Measurements from ENCODE around the gene ASB5. TPM values are rescaled to one million over a fixed set of nuclear protein-coding genes. Genes with fewer than 3 reads are reported as not detected.

The ASB5 gene, protein sequence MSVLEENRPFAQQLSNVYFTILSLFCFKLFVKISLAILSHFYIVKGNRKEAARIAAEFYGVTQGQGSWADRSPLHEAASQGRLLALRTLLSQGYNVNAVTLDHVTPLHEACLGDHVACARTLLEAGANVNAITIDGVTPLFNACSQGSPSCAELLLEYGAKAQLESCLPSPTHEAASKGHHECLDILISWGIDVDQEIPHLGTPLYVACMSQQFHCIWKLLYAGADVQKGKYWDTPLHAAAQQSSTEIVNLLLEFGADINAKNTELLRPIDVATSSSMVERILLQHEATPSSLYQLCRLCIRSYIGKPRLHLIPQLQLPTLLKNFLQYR
- total RNA-seq (2021; ENCODE audit: unreplicated experiment) = not detected
- polyA plus RNA-seq (2012) = not detected in 2 replicates
- Bru-seq, nascent RNA = percentile 10 among the genes with signal in this experiment
- percentile 9 among the genes with signal in this experiment for BruChase-seq, experiment 1, labeled RNA remaining after a 6-hour chase
- percentile 9 among the genes with signal in this experiment for BruChase-seq, experiment 2, labeled RNA remaining after a 2-hour chase
- long read RNA-seq, partial matches to known transcripts = 0 of 1 reads
- long read RNA-seq, other reads (novel, unspliced or antisense) = 0 of 1 reads

DNA sequence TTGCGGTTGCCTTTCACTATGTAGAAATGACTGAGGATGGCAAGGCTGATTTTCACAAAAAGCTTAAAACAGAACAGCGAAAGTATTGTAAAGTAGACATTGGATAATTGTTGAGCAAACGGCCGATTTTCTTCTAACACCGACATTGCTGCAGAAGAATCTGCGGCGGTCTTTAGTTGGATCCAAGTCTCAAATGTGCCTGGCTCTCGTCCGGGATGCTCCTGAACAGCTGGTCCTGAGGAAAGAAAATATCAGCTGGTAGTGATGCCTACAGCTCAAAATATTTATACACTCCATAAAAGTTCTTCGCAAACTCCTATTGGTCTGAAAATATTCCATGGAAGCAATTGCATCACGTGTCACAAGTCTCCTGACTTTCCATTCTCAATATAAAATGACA, at the start of gene ASB5:
Gene ASB5, minus strand, starts transcription at position 260 of the 400 bp plus-strand sequence. Its CDS starts 114 bp downstream, at position 146.
- no peak for TF ChIP-seq SIN3A (IDR thresholded peaks at IDR 0.05; ENCODE audit: low read depth)
- TF ChIP-seq ZNF274 (IDR thresholded peaks at IDR 0.05; ENCODE audit: low read depth, low read length) = no peak
- H3K9me3 ChIP-seq (ENCODE audit: control insufficient read depth in 1 of 2, insufficient read depth in 1 of 2, low read depth in 1 of 2, low read length in 2 of 2) = no peaks in the 10 kb centered on the region
- ATAC-seq (no peak), DNase-seq (ENCODE audit: low read depth, low spot score) (no peak)
- RAD21 ChIA-PET (ENCODE audit: low non-redundant PET in 1 of 2, low total read pairs in 2 of 2, uncharacterized antibody in 2 of 2, unreplicated experiment in 2 of 2) = no interaction called here
- no peak within 1 kb of the TSS for H3K27ac ChIP-seq (ENCODE audit: low read depth, low read length)
- peak within 1 kb of the TSS; percentile 62 for H2AFZ ChIP-seq (ENCODE audit: low read depth, low read length, poor library complexity, severe bottlenecking)
- H3K36me3 ChIP-seq (ENCODE audit: control insufficient read depth in 1 of 2, insufficient read depth in 2 of 2, low read length in 2 of 2) = no peaks in the 10 kb centered on the region
- H3K4me2 ChIP-seq (ENCODE audit: low read length) = peak within 1 kb of the TSS; percentile 60; the same call in 1 of the 2 replicates
- no peak within 1 kb of the TSS for H3K4me3 ChIP-seq (replicated peaks in 1 of 2; ENCODE audit: low read depth in 1 of 2, low read length in 2 of 2)
- H3K9ac ChIP-seq (ENCODE audit: low read length) = no peak within 1 kb of the TSS
- H3K9me2 ChIP-seq (ENCODE audit: insufficient read depth) = no peaks in the 10 kb centered on the region
- no TSS peak for BruUV-seq (replicated peaks)
- peaks cover 2 to 33% of the 10 kb centered on the region in 2 experiments; a peak in 2 of 4 replicates for H3K4me1 ChIP-seq (ENCODE audit: control insufficient read depth in 1 of 2, insufficient read depth in 2 of 2, low read length in 2 of 2)
- intact Hi-C loops (cut with micrococcal nuclease) = no loop called here
- POLR2A ChIA-PET = no interaction called here
- no peaks in the 10 kb centered on the region for H3K79me2 ChIP-seq (ENCODE audit: insufficient read depth, low read length)
- CTCF ChIA-PET = no interaction called here
- H4K20me1 ChIP-seq (ENCODE audit: insufficient read depth) = no peaks in the 10 kb centered on the region
- no peaks in the 10 kb centered on the region for H3K27me3 ChIP-seq (ENCODE audit: insufficient read depth, low read length)

DNA sequence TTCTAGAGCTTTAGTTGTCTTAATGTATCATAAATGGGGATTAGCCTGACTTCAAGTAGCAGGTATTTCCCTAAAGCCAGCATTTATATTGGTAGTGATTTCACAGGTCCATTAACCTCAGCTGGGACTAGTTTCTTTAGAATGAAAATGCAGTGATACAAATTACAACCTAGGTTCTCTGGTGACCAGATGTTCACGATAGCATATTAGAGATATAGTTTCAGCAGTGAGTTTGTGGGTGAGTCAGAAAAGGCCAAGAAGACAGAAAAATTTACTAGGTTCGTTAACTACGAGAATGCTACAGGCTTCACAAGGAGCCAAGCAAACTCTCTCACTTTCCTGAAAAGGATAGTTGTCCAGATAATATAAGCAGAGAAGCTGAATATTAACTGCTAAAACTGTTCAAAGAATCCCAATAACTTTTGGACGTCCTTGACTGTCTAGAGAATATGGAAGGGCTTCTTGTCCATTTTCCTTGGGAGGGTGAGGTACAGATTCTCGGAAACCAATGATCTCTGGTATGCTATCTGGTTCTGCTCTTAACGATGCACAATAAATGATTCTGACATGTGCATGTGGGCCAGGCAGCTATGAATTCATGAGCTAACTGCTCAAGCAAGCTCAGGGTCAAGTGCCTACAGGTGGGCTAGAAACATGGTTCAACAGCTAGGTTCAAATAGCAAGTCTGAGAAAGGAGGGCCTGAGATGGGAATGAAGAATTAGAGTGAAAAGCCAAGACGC, 44.7 kb upstream of the ASB5 start:
- POLR2A ChIA-PET = no interaction called here
- TF ChIP-seq CEBPB (IDR thresholded peaks at IDR 0.05; ENCODE audit: low read depth) = no peak
- TF ChIP-seq, protein P1, sequence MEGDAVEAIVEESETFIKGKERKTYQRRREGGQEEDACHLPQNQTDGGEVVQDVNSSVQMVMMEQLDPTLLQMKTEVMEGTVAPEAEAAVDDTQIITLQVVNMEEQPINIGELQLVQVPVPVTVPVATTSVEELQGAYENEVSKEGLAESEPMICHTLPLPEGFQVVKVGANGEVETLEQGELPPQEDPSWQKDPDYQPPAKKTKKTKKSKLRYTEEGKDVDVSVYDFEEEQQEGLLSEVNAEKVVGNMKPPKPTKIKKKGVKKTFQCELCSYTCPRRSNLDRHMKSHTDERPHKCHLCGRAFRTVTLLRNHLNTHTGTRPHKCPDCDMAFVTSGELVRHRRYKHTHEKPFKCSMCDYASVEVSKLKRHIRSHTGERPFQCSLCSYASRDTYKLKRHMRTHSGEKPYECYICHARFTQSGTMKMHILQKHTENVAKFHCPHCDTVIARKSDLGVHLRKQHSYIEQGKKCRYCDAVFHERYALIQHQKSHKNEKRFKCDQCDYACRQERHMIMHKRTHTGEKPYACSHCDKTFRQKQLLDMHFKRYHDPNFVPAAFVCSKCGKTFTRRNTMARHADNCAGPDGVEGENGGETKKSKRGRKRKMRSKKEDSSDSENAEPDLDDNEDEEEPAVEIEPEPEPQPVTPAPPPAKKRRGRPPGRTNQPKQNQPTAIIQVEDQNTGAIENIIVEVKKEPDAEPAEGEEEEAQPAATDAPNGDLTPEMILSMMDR (IDR thresholded peaks at IDR 0.05 in 2 of 3, conservative IDR thresholded peaks at IDR 0.05 in 1 of 3; ENCODE audit: borderline replicate concordance in 1 of 3, insufficient read depth in 1 of 3, low read depth in 2 of 3, low read length in 2 of 3) = no peak
- TF ChIP-seq ZFX (IDR thresholded peaks at IDR 0.05) = no peak
- TF ChIP-seq RAD21 (IDR thresholded peaks at IDR 0.05; ENCODE audit: low read depth) = no peak
- TF ChIP-seq TCF7L2 (IDR thresholded peaks at IDR 0.05; ENCODE audit: borderline replicate concordance, extremely low read depth, insufficient read depth, insufficient read length) = no peak
- TF ChIP-seq EZH2 (IDR thresholded peaks at IDR 0.05) = no peak
- no peak for TF ChIP-seq ZNF274 (IDR thresholded peaks at IDR 0.05; ENCODE audit: low read depth, low read length)
- no peak for TF ChIP-seq EGR1 (IDR thresholded peaks at IDR 0.05; ENCODE audit: low read depth)
- no peak for TF ChIP-seq JUND (IDR thresholded peaks at IDR 0.05)
- TF ChIP-seq, protein P2, sequence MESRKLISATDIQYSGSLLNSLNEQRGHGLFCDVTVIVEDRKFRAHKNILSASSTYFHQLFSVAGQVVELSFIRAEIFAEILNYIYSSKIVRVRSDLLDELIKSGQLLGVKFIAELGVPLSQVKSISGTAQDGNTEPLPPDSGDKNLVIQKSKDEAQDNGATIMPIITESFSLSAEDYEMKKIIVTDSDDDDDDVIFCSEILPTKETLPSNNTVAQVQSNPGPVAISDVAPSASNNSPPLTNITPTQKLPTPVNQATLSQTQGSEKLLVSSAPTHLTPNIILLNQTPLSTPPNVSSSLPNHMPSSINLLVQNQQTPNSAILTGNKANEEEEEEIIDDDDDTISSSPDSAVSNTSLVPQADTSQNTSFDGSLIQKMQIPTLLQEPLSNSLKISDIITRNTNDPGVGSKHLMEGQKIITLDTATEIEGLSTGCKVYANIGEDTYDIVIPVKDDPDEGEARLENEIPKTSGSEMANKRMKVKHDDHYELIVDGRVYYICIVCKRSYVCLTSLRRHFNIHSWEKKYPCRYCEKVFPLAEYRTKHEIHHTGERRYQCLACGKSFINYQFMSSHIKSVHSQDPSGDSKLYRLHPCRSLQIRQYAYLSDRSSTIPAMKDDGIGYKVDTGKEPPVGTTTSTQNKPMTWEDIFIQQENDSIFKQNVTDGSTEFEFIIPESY (IDR thresholded peaks at IDR 0.05; ENCODE audit: extremely low read depth, insufficient replicate concordance, low read length) = no peak
- no peak for TF ChIP-seq SRF (IDR thresholded peaks at IDR 0.05; ENCODE audit: low read depth)
- no peak for TF ChIP-seq CBX3 (IDR thresholded peaks at IDR 0.05; ENCODE audit: low read depth)

More for the DNA sequence above, 44.7 kb upstream of the ASB5 start:
- Histone ChIP-seq H3K4me3 (replicated peaks in 1 of 2; ENCODE audit: low read depth in 1 of 2, low read length in 2 of 2) (no peak overlapping the region), H3K4me2 (ENCODE audit: low read length) (no peak overlapping the region), H2AFZ (ENCODE audit: low read depth, low read length, poor library complexity, severe bottlenecking) (no peak overlapping the region), H3K4me1 (ENCODE audit: control insufficient read depth in 1 of 2, insufficient read depth in 2 of 2, low read length in 2 of 2) (peaks cover 0 to 3% of the 10 kb centered on the region in 2 experiments; a peak in 1 of 4 replicates), H3K27me3 (ENCODE audit: insufficient read depth, low read length) (no peaks in the 10 kb centered on the region), H3K36me3 (ENCODE audit: control insufficient read depth in 1 of 2, insufficient read depth in 2 of 2, low read length in 2 of 2) (no peaks in the 10 kb centered on the region), H3K9me2 (ENCODE audit: insufficient read depth) (no peaks in the 10 kb centered on the region), H4K20me1 (ENCODE audit: insufficient read depth) (no peaks in the 10 kb centered on the region), H3K9ac (ENCODE audit: low read length) (no peak overlapping the region), H3K27ac (ENCODE audit: low read depth, low read length) (no peak overlapping the region), H3K79me2 (ENCODE audit: insufficient read depth, low read length) (no peaks in the 10 kb centered on the region), H3K9me3 (ENCODE audit: control insufficient read depth in 1 of 2, insufficient read depth in 1 of 2, low read depth in 1 of 2, low read length in 2 of 2) (no peaks in the 10 kb centered on the region)
- ChIA-PET CTCF (no interaction called here), RAD21 (ENCODE audit: low non-redundant PET in 1 of 2, low total read pairs in 2 of 2, uncharacterized antibody in 2 of 2, unreplicated experiment in 2 of 2) (no interaction called here)
- intact Hi-C loops (cut with micrococcal nuclease) = no loop called here
- ATAC-seq = no peak
- no peak for DNase-seq (ENCODE audit: low read depth, low spot score)
- BruUV-seq (replicated peaks) = no TSS peak
